GM12878 (cell line): ENCODE results near the gene MAT2B. TPM values are rescaled to one million over a fixed set of nuclear protein-coding genes. Genes with fewer than 3 reads are reported as not detected.
A peak's percentile ranks its signal among the peaks of the same experiment; 100 is the strongest.

Source experiments
- CTCF ChIP-seq, 3 experiments: IDR thresholded peaks in 2 of 3; conservative IDR thresholded peaks in 1 of 3; 2 replicates each; pipeline ENCODE4 v1.5.1; 2011; ENCODE audit warnings: low read depth in 3 of 3, low read length in 3 of 3, mild to moderate bottlenecking in 3 of 3, control low read depth in 2 of 3, moderate library complexity in 2 of 3, inconsistent platforms in 1 of 3, mixed read lengths in 1 of 3; ENCODE audit not compliant: control insufficient read depth in 2 of 3, insufficient read depth in 1 of 3; ENCODE audit errors: extremely low read depth in 1 of 3
- EED ChIP-seq: sonication (generic); IDR thresholded peaks from 2 replicates; pipeline ENCODE4 v1.6.1; 2016; ENCODE audit warnings: antibody characterized with exemption, low read depth
- HDGF ChIP-seq: fragments of 450-650 bp; IDR thresholded peaks from 2 replicates; pipeline ENCODE4 v1.6.1; 2016; ENCODE audit warnings: antibody characterized with exemption
- MXI1 ChIP-seq: fragments of 150-350 bp; IDR thresholded peaks from 2 replicates; pipeline ENCODE4 v1.6.1; 2011; ENCODE audit warnings: low read depth, mild to moderate bottlenecking, inconsistent platforms, low read length, improper control_type of control experiment
- POLR2A ChIP-seq: IDR thresholded peaks from 2 replicates; pipeline ENCODE4 v1.6.1; 2011; ENCODE audit warnings: low read depth, mild to moderate bottlenecking, low read length
- RAD21 ChIP-seq: IDR thresholded peaks from 2 replicates; pipeline ENCODE4 v1.6.1; 2011; ENCODE audit warnings: mild to moderate bottlenecking, low read depth, low read length, moderate library complexity; ENCODE audit not compliant: insufficient read depth
- SMARCA5 ChIP-seq: fragments of 450-650 bp; IDR thresholded peaks from 2 replicates; pipeline ENCODE4 v1.6.1; 2017; ENCODE audit warnings: mild to moderate bottlenecking
- SMC3 ChIP-seq: IDR thresholded peaks from 2 replicates; pipeline ENCODE4 v1.6.1; 2011; ENCODE audit warnings: low read length, improper control_type of control experiment, borderline replicate concordance
- SP1 ChIP-seq: IDR thresholded peaks from one replicate; pipeline ENCODE4 v1.6.1; 2011; ENCODE audit warnings: low read depth, low read length
- USF2 ChIP-seq: IDR thresholded peaks from 2 replicates; pipeline ENCODE4 v1.6.1; 2011; ENCODE audit warnings: low read depth, low read length, improper control_type of control experiment, borderline replicate concordance
- polyA plus RNA-seq, 11 experiments: library from polyadenylated mRNA; depleted of rRNA in 4 of 11; unstranded in 6 of 11; stranded (reverse) in 5 of 11; fragments of >200 nt; fragmentation: Nextera tagmentation in 4 of 11; fragmentation: Illumina TruSeq in 1 of 11; extraction: Ambion mirVana in 4 of 11; extraction: Trizol in 1 of 11; gene quantifications; 1 replicate in 1 of 11; 2 replicates in 10 of 11; pipeline versions ENCODE4 v1.2.1 to v1.2.3, GENCODE V29; 2011 to 2016; ENCODE audit warnings: inconsistent platforms in 2 of 11, missing spikeins in 2 of 11, low read depth in 1 of 11
- total RNA-seq, 4 experiments: library from RNA; depleted of rRNA in 3 of 4; stranded (reverse); fragments of >200 nt in 3 of 4; fragmentation: Illumina TruSeq in 1 of 4; extraction: Trizol in 1 of 4; gene quantifications; 2 replicates each; pipeline versions ENCODE4 v1.2.1 to v1.2.3, GENCODE V29; 2013 to 2021

MAT2B gene
- total and polyA plus RNA-seq, 10 of the 15 experiments (the other 5 are each of a cell fraction or from before 2014, with no cell fraction given): 43.2 to 122 (median 63.7) TPM

GRCh38 chr5:163503106-163504078 is 2.0 kb upstream of the MAT2B start (continued):
- TF ChIP-seq CTCF (IDR thresholded peaks at IDR 0.05 in 2 of 3, conservative IDR thresholded peaks at IDR 0.05 in 1 of 3; ENCODE audit: control insufficient read depth in 2 of 3, extremely low read depth in 1 of 3, insufficient read depth in 1 of 3, low read depth in 3 of 3, low read length in 3 of 3) (peak; percentile 37 to 58 (median 47); a peak in 4 of 6 replicates), SMC3 (peak; percentile 31; the same call in 1 of the 2 replicates), SP1 (no peak), USF2 (no peak), MXI1 (peak; percentile 50; the same call in 1 of the 2 replicates), SMARCA5 (peak; percentile 59; the same call in 1 of the 2 replicates), EED (0 out of 2 replicates have a peak, but pooled peaks have one; percentile 33), POLR2A (peak; percentile 63; the same call in 1 of the 2 replicates), HDGF (no peak), RAD21 (peak; percentile 65)
